EL (cell line): ENCODE data around the gene BGLAP.
A peak's percentile ranks its signal among the peaks of the same experiment; 100 is the strongest.

Experiments
- DNase-seq: peaks from one replicate; pipeline ENCODE4 v3.0.0-alpha.2; 2016

BGLAP gene

DNA sequence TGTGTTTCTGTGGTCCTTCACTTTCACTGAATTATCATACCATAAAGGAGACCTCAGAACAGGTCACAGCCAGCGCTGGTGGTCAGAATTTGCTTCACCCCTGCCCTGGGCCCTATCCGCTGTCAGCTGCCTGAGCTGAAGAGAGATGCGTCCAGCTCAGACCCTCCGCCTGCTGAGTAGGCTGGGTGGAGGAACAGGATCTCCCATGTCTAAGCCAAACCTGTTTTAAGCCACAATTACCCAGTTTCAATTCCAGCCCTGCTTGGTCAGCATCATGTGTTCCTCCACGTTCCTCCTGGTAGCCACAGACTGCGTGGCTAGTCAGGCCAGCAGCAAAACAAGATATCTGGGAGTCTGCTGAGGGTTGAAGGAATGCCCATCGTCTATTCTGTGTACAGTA lies 13.5 kb upstream of the BGLAP start:
- DNase-seq = no peak

GRCh38 chr1:156229809-156230472 lies 12.0 kb upstream of the BGLAP start:
- no peak for DNase-seq

- no peak for DNase-seq
Measured at GRCh38 chr1:156230473-156230837, 11.5 kb upstream of the BGLAP start.

- no peak for DNase-seq
Measured at GRCh38 chr1:156232201-156232894, 9.6 kb upstream of the BGLAP start.

- peak; percentile 87 for DNase-seq
Measured at GRCh38 chr1:156233426-156234127, 8.4 kb upstream of the BGLAP start.

- no peak for DNase-seq
Measured at GRCh38 chr1:156236164-156236563, 5.8 kb upstream of the BGLAP start.

DNA sequence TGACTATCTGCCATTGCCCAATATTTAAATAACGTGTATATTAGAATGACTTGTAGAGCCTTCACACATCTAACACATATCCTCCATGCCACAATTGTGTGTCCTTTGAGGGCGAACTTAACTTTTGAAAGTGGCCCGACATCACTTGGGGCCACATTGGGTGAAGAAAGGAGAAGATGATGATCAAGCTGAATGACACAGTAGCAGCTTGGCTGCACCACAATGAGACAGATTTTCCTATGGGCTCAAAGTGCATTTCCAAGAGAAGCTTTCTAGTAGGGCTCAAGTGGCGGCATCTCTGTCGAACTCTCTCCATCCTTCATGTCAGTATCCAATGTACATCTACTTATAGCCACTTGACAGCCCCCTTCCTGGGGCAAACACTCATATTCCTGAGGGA lies 3.7 kb upstream of the BGLAP start:
- DNase-seq = no peak

DNA sequence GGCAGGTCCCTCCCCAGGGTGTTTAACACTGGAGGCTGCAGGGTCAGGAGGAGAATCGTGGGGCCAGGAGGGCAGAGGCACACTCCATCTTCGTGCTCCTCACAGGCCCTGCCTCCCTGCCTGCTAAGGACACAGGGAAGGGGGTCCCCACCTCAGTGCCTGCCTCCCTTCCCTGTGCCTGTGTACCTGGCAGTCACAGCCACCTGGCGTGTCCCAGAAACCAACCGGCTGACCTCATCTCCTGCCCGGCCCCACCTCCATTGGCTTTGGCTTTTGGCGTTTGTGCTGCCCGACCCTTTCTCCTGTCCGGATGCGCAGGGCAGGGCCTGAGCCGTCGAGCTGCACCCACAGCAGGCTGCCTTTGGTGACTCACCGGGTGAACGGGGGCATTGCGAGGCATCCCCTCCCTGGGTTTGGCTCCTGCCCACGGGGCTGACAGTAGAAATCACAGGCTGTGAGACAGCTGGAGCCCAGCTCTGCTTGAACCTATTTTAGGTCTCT lies 623 bp upstream of the BGLAP start:
- peak; percentile 74 for DNase-seq

GRCh38 chr1:156242738-156243137 lies 754 bp downstream of the BGLAP start:
- no peak for DNase-seq

DNA sequence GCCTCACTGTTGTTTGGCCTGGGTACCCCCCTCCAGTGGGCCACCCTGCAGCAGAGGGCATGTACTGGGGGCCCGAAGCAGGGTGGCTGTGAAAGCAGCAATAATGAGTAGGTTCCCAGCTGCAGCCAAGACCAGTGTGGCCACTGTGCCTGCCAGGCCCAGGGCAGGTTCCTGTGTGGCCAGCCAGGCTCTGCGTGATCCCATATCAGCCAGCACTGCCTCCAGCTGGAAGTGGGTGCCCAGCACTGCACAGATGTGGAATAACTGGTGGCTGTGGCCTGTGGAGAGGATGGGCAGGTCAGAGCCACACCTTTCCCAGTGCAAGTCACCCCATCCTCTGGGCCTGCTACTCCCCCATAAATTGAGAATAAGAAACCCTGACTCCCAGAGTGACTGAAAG lies 2.1 kb downstream of the BGLAP start:
- no peak for DNase-seq

DNA sequence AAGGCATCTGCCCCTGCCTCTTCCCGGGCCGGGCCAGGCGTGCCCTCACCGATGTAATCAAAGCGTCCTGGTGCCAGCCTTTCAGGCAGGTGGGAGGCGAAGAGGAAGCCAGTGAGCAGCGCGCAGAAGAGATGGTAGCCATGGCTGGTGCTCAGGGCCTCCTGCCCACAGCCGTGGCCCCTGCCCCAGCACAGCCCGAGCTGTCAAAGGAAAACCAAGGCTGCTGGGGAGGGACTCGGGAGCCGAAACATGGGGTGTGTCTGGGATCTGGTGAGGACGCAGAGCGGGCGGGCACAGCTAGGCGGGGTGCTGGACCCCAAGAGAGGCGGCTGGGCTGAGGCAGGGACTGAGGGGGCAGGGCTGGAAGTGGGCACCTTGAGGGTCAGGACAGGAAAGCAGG lies 2.7 kb downstream of the BGLAP start:
- no peak for DNase-seq

DNA sequence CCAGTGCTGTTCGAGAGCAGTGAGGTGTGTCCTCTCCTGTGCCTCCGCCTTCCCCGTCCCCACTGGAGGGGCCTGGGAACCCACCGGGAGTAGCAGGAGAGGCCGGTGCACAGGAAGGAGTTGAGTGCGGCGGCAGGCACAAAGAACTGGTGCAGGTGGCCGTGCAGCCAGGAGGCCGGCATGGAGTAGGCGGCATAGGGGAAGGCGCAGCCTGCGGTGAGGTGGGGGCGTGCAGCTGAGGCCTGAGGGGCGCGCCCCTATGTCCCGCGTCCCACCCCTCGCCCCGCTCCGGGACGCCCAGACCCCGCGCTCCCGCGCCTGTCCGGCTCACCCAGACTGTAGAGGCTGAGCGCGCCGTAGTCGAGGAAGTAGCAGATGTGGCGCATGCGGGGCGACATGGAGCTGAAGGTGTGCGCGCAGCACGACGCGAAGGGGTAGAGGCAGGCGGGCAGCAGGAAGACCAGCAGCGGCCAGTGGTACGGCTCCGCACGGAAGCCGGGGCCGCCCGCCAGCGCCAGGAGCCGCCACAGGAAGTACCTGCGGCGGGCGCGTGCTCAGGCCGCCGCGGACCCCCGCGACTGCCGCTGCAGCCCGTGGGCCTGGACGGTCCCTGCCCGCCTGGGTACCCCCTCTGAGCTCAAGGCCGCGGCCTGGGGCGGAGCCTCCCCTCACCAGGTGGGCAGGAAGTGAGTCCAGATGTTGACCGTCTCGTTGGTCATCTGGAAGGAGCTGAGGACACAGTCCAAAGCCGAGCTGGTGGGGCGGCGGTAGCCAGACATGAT lies 3.7 kb downstream of the BGLAP start:
- peak; percentile 22 for DNase-seq

GRCh38 chr1:156246241-156246780 lies 4.3 kb downstream of the BGLAP start:
- DNase-seq = no peak

DNA sequence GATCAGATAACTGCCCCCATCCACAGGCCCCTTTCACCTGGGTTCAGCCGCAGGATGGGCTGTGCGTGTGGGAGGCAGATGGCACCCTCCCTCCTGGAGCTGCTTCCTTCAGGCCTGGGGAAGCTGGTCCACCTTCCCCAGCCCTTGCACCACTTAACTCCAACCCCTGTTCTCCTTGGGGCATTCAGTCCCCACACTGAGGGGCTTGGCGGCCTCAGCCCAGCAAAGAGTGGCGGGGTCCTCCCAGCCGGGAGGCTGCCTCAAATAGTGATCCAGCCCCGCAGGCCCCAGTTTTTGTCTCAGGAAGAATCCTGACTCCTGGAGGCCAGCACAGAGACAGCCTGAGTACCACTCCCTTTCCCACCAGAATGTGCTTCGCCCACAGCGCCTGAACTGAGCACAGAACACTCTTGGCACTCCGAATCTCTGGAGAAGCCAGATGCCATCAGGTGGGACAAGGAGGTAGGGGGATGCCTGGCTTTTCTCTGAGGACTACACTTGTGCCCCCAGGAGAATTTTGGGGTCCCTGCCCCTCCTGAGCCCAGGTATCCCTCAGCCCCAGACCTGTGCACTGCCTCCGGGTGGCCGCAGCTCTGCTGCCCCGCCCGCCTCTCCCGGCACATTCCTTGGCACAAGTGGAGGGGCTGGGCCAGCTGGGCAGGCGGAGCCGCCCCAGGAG lies 4.9 kb downstream of the BGLAP start:
- DNase-seq = no peak

GRCh38 chr1:156247460-156248322 lies 5.7 kb downstream of the BGLAP start, which contains the start of gene PAQR6:
Gene PAQR6 (minus strand): TSS chr1:156248056. CDS start chr1:156246731, 1,325 bp downstream.
- DNase-seq = no peak

GRCh38 chr1:156248323-156248683 lies 6.3 kb downstream of the BGLAP start:
- no peak for DNase-seq

- no peak for DNase-seq
Measured at GRCh38 chr1:156249593-156249992, 7.6 kb downstream of the BGLAP start.

DNA sequence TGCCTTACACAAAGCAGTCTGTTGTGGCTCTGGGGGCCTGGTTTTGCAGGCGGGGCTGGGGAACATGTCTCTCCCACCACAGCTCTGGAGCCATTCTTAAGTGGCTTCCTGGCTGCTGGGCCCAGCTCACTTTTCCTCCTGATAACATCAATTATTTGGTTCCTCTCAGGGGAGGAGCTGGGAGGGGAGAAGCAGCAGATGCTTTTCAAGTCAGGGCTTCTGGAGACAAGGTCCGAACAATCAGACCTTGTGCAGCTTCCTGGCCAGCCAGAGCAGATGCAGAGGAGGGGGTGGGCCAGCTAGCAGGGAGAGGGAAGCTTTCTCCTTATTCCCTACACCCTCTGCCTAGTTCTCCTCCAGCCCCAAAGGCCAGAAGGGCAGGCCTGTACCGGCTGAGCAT lies 9.5 kb downstream of the BGLAP start:
- DNase-seq = no peak

- DNase-seq = no peak
Measured at GRCh38 chr1:156253634-156254033, 11.7 kb downstream of the BGLAP start.

GRCh38 chr1:156257711-156258110 lies 15.7 kb downstream of the BGLAP start:
- no peak for DNase-seq

- DNase-seq = no peak
Measured at GRCh38 chr1:156258859-156259258, 16.9 kb downstream of the BGLAP start.
